HCT116 (cell line): Measurements from ENCODE around the gene MYRFL.

Experiments
- CEBPB ChIP-seq: IDR thresholded peaks from 2 replicates; pipeline ENCODE4 v1.6.1; 2012; ENCODE audit warnings: low read depth
- CTCF ChIP-seq, 3 experiments: fragments of 200-600 bp in 1 of 3; sonication (generic) in 1 of 3; IDR thresholded peaks in 2 of 3; conservative IDR thresholded peaks in 1 of 3; 2 replicates each; pipeline ENCODE4 v1.5.1; 2012 to 2017; ENCODE audit warnings: low read depth in 2 of 3, low read length in 2 of 3, antibody characterized with exemption in 1 of 3, borderline replicate concordance in 1 of 3, control low read depth in 1 of 3, mild to moderate bottlenecking in 1 of 3, mixed read lengths in 1 of 3, mixed run types in 1 of 3, moderate library complexity in 1 of 3; ENCODE audit not compliant: insufficient read depth in 1 of 3
- EGR1 ChIP-seq: IDR thresholded peaks from 2 replicates; pipeline ENCODE4 v1.6.1; 2012; ENCODE audit warnings: low read depth
- EZH2 ChIP-seq: fragments of 200-600 bp; sonication (generic); IDR thresholded peaks from 2 replicates; pipeline ENCODE4 v1.6.1; 2017; ENCODE audit warnings: antibody characterized with exemption, mixed run types
- POLR2A ChIP-seq: IDR thresholded peaks from 2 replicates; pipeline ENCODE4 v1.7.0; 2011; ENCODE audit warnings: borderline replicate concordance; ENCODE audit not compliant: insufficient read depth, insufficient read length; ENCODE audit errors: extremely low read depth
- POLR2AphosphoS5 ChIP-seq: IDR thresholded peaks from 2 replicates; pipeline ENCODE4 v1.6.1; 2011; ENCODE audit warnings: mild to moderate bottlenecking, low read depth, low read length, moderate library complexity
- RAD21 ChIP-seq: IDR thresholded peaks from 2 replicates; pipeline ENCODE4 v1.6.1; 2012; ENCODE audit warnings: low read depth, mild to moderate bottlenecking
- SP1 ChIP-seq: IDR thresholded peaks from 2 replicates; pipeline ENCODE4 v1.6.1; 2012; ENCODE audit warnings: low read depth
- SRF ChIP-seq: IDR thresholded peaks from 2 replicates; pipeline ENCODE4 v1.6.1; 2012; ENCODE audit warnings: low read depth
- TCF7L2 ChIP-seq: IDR thresholded peaks from 2 replicates; pipeline ENCODE4 v1.7.0; 2011; ENCODE audit warnings: borderline replicate concordance, inconsistent platforms; ENCODE audit not compliant: insufficient read depth, insufficient read length; ENCODE audit errors: extremely low read depth
- ZNF274 ChIP-seq: fragments of 200-500 bp; sonication (Bioruptor generic); IDR thresholded peaks from 2 replicates; pipeline ENCODE4 v1.6.1; 2014; ENCODE audit warnings: mild to moderate bottlenecking, low read depth, low read length, inconsistent platforms
- TF ChIP-seq, protein P1 (sequence below): IDR thresholded peaks from 2 replicates; pipeline ENCODE4 v1.6.1; 2012; ENCODE audit warnings: low read depth
- TF ChIP-seq, protein P2 (sequence below): IDR thresholded peaks from 2 replicates; pipeline ENCODE4 v1.6.1; 2012
- TF ChIP-seq, protein P3 (sequence below): IDR thresholded peaks from 2 replicates; pipeline ENCODE4 v1.6.1; 2012

- TF ChIP-seq POLR2A (no peak), CTCF (IDR thresholded peaks at IDR 0.05 in 2 of 3, conservative IDR thresholded peaks at IDR 0.05 in 1 of 3; ENCODE audit: borderline replicate concordance in 1 of 3, insufficient read depth in 1 of 3, low read depth in 2 of 3, low read length in 2 of 3) (peak; percentile 79 to 95 (median 79)), EZH2 (no peak), EGR1 (no peak), ZNF274 (no peak), POLR2AphosphoS5 (no peak), TCF7L2 (no peak), RAD21 (peak; percentile 96), CEBPB (no peak), SRF (no peak), SP1 (no peak)
- TF ChIP-seq, protein P1, sequence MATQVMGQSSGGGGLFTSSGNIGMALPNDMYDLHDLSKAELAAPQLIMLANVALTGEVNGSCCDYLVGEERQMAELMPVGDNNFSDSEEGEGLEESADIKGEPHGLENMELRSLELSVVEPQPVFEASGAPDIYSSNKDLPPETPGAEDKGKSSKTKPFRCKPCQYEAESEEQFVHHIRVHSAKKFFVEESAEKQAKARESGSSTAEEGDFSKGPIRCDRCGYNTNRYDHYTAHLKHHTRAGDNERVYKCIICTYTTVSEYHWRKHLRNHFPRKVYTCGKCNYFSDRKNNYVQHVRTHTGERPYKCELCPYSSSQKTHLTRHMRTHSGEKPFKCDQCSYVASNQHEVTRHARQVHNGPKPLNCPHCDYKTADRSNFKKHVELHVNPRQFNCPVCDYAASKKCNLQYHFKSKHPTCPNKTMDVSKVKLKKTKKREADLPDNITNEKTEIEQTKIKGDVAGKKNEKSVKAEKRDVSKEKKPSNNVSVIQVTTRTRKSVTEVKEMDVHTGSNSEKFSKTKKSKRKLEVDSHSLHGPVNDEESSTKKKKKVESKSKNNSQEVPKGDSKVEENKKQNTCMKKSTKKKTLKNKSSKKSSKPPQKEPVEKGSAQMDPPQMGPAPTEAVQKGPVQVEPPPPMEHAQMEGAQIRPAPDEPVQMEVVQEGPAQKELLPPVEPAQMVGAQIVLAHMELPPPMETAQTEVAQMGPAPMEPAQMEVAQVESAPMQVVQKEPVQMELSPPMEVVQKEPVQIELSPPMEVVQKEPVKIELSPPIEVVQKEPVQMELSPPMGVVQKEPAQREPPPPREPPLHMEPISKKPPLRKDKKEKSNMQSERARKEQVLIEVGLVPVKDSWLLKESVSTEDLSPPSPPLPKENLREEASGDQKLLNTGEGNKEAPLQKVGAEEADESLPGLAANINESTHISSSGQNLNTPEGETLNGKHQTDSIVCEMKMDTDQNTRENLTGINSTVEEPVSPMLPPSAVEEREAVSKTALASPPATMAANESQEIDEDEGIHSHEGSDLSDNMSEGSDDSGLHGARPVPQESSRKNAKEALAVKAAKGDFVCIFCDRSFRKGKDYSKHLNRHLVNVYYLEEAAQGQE, result no peak
- TF ChIP-seq, protein P2, sequence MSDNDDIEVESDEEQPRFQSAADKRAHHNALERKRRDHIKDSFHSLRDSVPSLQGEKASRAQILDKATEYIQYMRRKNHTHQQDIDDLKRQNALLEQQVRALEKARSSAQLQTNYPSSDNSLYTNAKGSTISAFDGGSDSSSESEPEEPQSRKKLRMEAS, result no peak
- TF ChIP-seq, protein P3, sequence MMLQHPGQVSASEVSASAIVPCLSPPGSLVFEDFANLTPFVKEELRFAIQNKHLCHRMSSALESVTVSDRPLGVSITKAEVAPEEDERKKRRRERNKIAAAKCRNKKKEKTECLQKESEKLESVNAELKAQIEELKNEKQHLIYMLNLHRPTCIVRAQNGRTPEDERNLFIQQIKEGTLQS, result no peak
These were observed 54.3 kb downstream of the MYRFL start for GRCh38 chr12:69879007-69879960.
